ENCODE measurements around the gene HES5. TPM values are rescaled to one million over a fixed set of nuclear protein-coding genes. Genes with fewer than 3 reads are reported as not detected.

The HES5 gene
- total and polyA plus RNA-seq, 2 of the 4 experiments (the other 2 are of a cell fraction): not detected

DNA sequence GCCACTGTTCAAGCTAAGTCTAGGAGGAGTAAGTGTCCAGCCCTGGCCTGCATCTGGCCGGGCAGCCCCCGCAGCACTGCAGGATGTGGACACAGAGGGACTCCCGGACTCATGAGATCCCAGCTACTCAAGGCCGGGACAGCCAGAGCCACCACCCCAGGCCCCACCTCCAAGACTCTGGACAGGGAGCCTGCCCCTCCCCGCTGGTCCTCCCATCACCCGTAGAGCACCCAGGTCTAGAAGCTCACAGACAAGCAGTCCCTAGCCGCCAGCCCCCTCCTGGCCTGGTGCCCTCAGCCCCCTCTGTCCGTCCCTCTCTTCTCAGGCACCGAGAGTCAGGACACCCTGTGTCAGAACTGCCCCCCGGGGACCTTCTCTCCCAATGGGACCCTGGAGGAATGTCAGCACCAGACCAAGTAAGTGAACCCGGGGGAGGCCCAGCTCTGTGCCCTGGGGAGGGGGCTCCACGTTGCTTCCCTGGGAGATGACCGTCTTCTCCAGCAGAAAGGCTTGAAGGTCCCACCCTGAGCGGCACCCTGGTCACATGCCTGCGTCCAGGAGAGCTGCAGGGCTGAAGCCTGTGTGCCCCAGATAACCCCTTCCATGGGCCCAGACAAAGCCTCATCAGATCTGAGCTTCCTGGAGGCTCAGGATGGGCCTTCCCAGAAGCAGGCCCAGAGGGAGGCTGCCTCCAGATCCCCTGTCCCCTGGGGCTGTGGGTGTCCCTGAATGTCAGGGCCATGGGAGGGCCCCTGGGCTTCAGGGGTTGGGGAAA lies 30.4 kb upstream of the HES5 start:
- no peak overlapping the region for H2AK5ac ChIP-seq (ENCODE audit: low read depth, low read length)
- H2BK15ac ChIP-seq (ENCODE audit: low read depth, low read length): no peak overlapping the region
- H3K18ac ChIP-seq (ENCODE audit: low read depth, low read length): no peak overlapping the region
- no peak overlapping the region for H3K14ac ChIP-seq (replicated peaks; ENCODE audit: low read depth, low read length)
- no peaks in the 10 kb centered on the region for H3K9me1 ChIP-seq (ENCODE audit: insufficient read depth, low read length)
- intact Hi-C loops (cut with micrococcal nuclease) (no loop called here), in situ Hi-C loops (cut with MboI; ENCODE audit: low sequenced_read_pairs) (no loop called here), dilution Hi-C loops (cut with HindIII; ENCODE audit: low sequenced_read_pairs, unreplicated experiment) (no loop called here)
- no TSS peak for BruUV-seq (replicated peaks)
- ChIA-PET POLR2A (ENCODE audit: unreplicated experiment) (no interaction called here), CTCF (interaction anchor here (1.0 kb wide), 1 partner anchor 25 kb away, joined by 4 read pairs; no protein-coding TSS in a partner anchor)
- H3K23ac ChIP-seq (ENCODE audit: low read depth, low read length): no peak overlapping the region
- no peak overlapping the region for H2AK9ac ChIP-seq (replicated peaks; ENCODE audit: low read depth, low read length, poor library complexity)
- no peak overlapping the region for H2BK20ac ChIP-seq (ENCODE audit: low read depth, low read length)
- WGBS, 2 experiments (ENCODE audit: extremely low coverage in 2 of 2, insufficient read length in 1 of 2): 63% methylated on average over 5 of the region's 15 CpGs; no CpG with 5 or more reads in 1 of the 2 experiments
- H3K27ac ChIP-seq (ENCODE audit: insufficient read depth, low read length): no peak overlapping the region
- TF ChIP-seq MXI1 (IDR thresholded peaks at IDR 0.05; ENCODE audit: borderline replicate concordance, low read depth, low read length): no peak
- TF ChIP-seq USF2 (IDR thresholded peaks at IDR 0.05; ENCODE audit: low read depth, low read length): no peak
- no peak for TF ChIP-seq MAZ (IDR thresholded peaks at IDR 0.05; ENCODE audit: borderline replicate concordance, low read depth, low read length)
- TF ChIP-seq CTCF (conservative IDR thresholded peaks at IDR 0.05; ENCODE audit: low read depth, low read length): no peak
- no peak for TF ChIP-seq RFX5 (IDR thresholded peaks at IDR 0.05; ENCODE audit: low read depth, low read length)
- TF ChIP-seq NFE2L2 (IDR thresholded peaks at IDR 0.05; ENCODE audit: low read depth, low read length): no peak
- no peak for TF ChIP-seq FOS (IDR thresholded peaks at IDR 0.05; ENCODE audit: low read depth, low read length)
- no peak for TF ChIP-seq CHD1 (IDR thresholded peaks at IDR 0.05; ENCODE audit: low read depth, low read length)
- TF ChIP-seq MAFK (IDR thresholded peaks at IDR 0.05; ENCODE audit: low read depth, low read length): no peak
- TF ChIP-seq, protein P1, sequence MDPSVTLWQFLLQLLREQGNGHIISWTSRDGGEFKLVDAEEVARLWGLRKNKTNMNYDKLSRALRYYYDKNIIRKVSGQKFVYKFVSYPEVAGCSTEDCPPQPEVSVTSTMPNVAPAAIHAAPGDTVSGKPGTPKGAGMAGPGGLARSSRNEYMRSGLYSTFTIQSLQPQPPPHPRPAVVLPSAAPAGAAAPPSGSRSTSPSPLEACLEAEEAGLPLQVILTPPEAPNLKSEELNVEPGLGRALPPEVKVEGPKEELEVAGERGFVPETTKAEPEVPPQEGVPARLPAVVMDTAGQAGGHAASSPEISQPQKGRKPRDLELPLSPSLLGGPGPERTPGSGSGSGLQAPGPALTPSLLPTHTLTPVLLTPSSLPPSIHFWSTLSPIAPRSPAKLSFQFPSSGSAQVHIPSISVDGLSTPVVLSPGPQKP (IDR thresholded peaks at IDR 0.05; ENCODE audit: borderline replicate concordance, low read depth, low read length): no peak
- TF ChIP-seq SMC3 (IDR thresholded peaks at IDR 0.05; ENCODE audit: low read depth, low read length): no peak
- TF ChIP-seq BHLHE40 (IDR thresholded peaks at IDR 0.05; ENCODE audit: low read depth, low read length): no peak
- no peak for TF ChIP-seq POLR2A (IDR thresholded peaks at IDR 0.05; ENCODE audit: low read depth, low read length)
- ATAC-seq (ENCODE audit: low read depth) (no peak), DNase-seq (no peak)
- H4K91ac ChIP-seq (ENCODE audit: insufficient read depth, low read depth, low read length): no peak overlapping the region
- no peak overlapping the region for H4K5ac ChIP-seq (ENCODE audit: low read depth, low read length)
- peaks cover 10% of the 10 kb centered on the region; the same call in 1 of the 2 replicates for H3K27me3 ChIP-seq (ENCODE audit: control insufficient read depth, insufficient read depth, low read length)
- H3K4ac ChIP-seq (ENCODE audit: low read depth, low read length): no peak overlapping the region
- no peak overlapping the region for H2BK120ac ChIP-seq (ENCODE audit: low read depth, low read length)
- no peak overlapping the region for H2AFZ ChIP-seq (replicated peaks; ENCODE audit: low read length, poor library complexity)
- no peaks in the 10 kb centered on the region for H4K20me1 ChIP-seq (ENCODE audit: insufficient read depth, low read length)
- no peak overlapping the region for H3K56ac ChIP-seq (ENCODE audit: extremely low read depth, insufficient read depth, low read length)
- H3K79me1 ChIP-seq (ENCODE audit: low read depth in 1 of 2, low read length in 2 of 2): no peaks in the 10 kb centered on the region
- H3K4me2 ChIP-seq (ENCODE audit: low read depth, low read length): no peak overlapping the region
- H3K9me3 ChIP-seq (ENCODE audit: control insufficient read depth, insufficient read depth, low read length): no peaks in the 10 kb centered on the region
- no peaks in the 10 kb centered on the region for H3K36me3 ChIP-seq (ENCODE audit: control insufficient read depth, insufficient read depth, low read length)
- no peak overlapping the region for H3K9ac ChIP-seq (ENCODE audit: low read depth, low read length)
- H3K4me3 ChIP-seq (ENCODE audit: insufficient read depth, low read depth, low read length): no peak overlapping the region
- no peak overlapping the region for H4K8ac ChIP-seq (ENCODE audit: low read depth in 2 of 2, low read length in 2 of 2)
- H3K4me1 ChIP-seq (ENCODE audit: control insufficient read depth, insufficient read depth, low read length): no peaks in the 10 kb centered on the region
- H2BK5ac ChIP-seq (ENCODE audit: low read depth, low read length, poor library complexity, severe bottlenecking): no peak overlapping the region
